ENCODE results near the gene TEX261.

TEX261 gene

DNA sequence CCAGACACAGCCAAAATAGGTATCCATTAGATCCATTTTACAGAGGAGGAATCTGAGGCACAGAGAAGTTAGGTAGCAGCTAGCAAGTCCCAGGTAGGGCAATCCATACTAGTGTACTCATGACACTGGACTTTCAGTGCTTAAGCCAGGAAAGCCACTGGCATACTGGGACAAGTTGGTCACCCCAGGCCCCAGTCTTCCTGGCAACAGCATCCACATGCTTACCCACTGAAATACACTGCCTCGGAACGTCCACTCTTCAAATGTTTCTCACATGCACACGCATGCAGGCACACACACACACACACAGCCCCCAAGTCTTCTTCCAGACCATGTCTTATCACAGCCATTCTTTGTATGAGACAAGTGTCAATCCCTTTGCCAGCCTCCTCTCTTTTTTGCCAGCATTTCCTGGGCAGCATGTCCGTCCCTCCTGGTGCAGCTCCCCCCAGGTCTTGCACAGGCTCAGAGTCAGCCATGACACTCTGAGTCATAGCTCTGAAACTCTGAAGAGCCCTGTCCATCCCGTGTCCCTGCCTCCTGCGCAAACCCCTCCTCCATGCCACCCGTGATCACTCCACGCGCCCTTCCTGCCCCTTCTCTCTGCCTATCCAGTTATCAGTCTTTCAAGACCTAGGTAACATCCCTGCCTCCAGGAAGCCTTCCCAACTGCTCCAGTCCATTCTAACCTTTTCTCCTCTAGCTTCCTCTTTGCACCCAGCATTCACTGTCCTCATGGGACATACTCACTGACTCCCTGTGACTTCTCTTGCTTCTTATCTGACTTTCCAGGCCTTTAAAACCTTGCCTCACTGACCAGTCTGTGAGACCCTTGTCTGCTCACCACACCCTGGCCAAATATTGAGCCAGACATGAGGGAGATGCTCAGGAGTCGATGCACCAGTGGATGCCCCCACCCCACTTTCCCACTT, 10.9 kb upstream of the TEX261 start:
- no peak for DNase-seq
- Histone ChIP-seq H3K27me3 (replicated peaks) (no peaks in the 10 kb centered on the region), H3K27ac (no peak overlapping the region), H3K36me3 (replicated peaks) (no peaks in the 10 kb centered on the region), H3K4me3 (ENCODE audit: low read depth, low read length) (no peak overlapping the region)
- in situ Hi-C loops (cut with HindIII; ENCODE audit: low pct_ligation_motif_present, low sequenced_read_pairs): no loop called here
- TF ChIP-seq, protein P1, sequence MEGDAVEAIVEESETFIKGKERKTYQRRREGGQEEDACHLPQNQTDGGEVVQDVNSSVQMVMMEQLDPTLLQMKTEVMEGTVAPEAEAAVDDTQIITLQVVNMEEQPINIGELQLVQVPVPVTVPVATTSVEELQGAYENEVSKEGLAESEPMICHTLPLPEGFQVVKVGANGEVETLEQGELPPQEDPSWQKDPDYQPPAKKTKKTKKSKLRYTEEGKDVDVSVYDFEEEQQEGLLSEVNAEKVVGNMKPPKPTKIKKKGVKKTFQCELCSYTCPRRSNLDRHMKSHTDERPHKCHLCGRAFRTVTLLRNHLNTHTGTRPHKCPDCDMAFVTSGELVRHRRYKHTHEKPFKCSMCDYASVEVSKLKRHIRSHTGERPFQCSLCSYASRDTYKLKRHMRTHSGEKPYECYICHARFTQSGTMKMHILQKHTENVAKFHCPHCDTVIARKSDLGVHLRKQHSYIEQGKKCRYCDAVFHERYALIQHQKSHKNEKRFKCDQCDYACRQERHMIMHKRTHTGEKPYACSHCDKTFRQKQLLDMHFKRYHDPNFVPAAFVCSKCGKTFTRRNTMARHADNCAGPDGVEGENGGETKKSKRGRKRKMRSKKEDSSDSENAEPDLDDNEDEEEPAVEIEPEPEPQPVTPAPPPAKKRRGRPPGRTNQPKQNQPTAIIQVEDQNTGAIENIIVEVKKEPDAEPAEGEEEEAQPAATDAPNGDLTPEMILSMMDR (IDR thresholded peaks at IDR 0.05; ENCODE audit: low read depth, low read length, missing control alignments): no peak

- Histone ChIP-seq H3K4me3 (ENCODE audit: low read depth, low read length) (no peak overlapping the region), H3K36me3 (replicated peaks) (no peaks in the 10 kb centered on the region), H3K27me3 (replicated peaks) (no peaks in the 10 kb centered on the region), H3K27ac (no peak overlapping the region)
- in situ Hi-C loops (cut with HindIII; ENCODE audit: low pct_ligation_motif_present, low sequenced_read_pairs): no loop called here
- TF ChIP-seq, protein P1 (IDR thresholded peaks at IDR 0.05; ENCODE audit: low read depth, low read length, missing control alignments): no peak
- DNase-seq: no peak
Observed at GRCh38 chr2:71004857-71005256, 10.2 kb upstream of the TEX261 start.

DNA sequence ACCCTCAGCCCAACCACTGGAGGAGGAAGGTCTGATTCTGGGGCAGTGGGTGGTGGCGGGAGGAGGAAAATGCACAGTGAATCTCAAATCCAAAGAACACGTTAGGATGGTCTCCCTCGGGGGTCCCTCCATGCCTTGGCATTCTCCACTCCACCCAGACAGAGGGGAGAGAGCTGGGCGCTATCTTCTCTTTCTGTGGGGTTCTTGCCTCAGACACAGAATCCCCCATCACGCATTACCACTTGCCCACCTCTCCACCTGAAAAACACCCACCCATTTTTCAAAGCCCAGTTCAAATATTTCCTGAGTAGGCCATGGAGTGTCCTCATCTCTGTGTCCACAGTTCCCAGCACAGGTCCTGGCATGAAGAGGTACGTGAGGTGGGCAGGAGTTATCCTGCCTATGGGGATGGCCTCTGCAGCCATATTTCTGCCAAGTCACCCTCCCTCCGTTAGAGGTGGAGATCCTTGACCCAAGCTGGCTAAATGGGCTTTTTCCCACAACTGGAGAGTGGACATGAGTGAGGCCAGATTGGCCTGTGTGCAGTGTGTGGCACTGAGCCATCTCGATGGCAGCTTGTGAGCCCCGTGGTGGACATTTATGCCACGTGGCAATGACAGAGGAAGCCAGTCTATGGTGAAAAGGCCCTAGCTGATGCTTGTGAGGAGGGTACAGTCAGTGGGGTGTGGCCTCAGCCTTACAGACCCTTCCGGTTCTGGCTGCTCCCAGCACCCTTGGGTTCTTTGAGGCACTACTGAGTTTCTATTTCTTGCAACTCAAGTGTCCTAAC, 9.5 kb upstream of the TEX261 start:
- in situ Hi-C loops (cut with HindIII; ENCODE audit: low pct_ligation_motif_present, low sequenced_read_pairs): no loop called here
- no peak for DNase-seq
- Histone ChIP-seq H3K27ac (no peak overlapping the region), H3K36me3 (replicated peaks) (no peaks in the 10 kb centered on the region), H3K27me3 (replicated peaks) (no peaks in the 10 kb centered on the region), H3K4me3 (ENCODE audit: low read depth, low read length) (no peak overlapping the region)
- TF ChIP-seq, protein P1 (IDR thresholded peaks at IDR 0.05; ENCODE audit: low read depth, low read length, missing control alignments): no peak

- H3K27me3 ChIP-seq (replicated peaks): no peaks in the 10 kb centered on the region
- in situ Hi-C loops (cut with HindIII; ENCODE audit: low pct_ligation_motif_present, low sequenced_read_pairs): no loop called here
- H3K27ac ChIP-seq: no peak overlapping the region
- TF ChIP-seq, protein P1 (IDR thresholded peaks at IDR 0.05; ENCODE audit: low read depth, low read length, missing control alignments): no peak
- H3K36me3 ChIP-seq (replicated peaks): no peaks in the 10 kb centered on the region
- H3K4me3 ChIP-seq (ENCODE audit: low read depth, low read length): no peak overlapping the region
- DNase-seq: no peak
Observed at GRCh38 chr2:71003396-71003795, 8.7 kb upstream of the TEX261 start.

DNA sequence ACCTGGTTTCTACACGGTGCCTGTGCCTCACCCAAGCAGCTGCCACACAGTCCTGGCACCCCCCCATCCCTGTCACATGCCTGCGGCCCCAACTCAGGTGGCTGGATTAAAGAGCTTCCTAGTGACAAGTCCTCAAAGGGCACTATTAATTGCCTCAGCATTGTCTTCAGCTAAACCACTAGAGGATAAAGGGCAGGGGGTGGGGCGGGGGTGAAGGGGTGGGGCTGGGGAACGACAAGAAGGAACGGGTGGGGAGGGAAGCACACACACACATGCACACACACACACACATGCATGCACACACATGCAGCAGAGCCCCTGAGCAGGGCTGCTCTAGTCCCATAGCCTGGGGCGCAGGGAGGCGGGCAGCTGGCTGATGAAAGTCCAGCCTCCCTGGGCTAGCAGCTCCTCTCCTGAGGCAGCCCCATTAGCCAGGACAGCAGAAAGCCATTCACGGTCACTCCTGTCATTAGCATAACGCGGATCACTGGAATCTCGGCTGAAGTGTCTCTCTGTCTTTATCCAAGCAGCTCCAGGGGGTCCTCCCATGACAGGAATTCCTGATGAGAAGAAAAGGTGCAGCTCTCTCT, 7.4 kb upstream of the TEX261 start:
- H3K27ac ChIP-seq: no peak overlapping the region
- no peak overlapping the region for H3K4me3 ChIP-seq (ENCODE audit: low read depth, low read length)
- TF ChIP-seq, protein P1 (IDR thresholded peaks at IDR 0.05; ENCODE audit: low read depth, low read length, missing control alignments): no peak
- in situ Hi-C loops (cut with HindIII; ENCODE audit: low pct_ligation_motif_present, low sequenced_read_pairs): no loop called here
- no peaks in the 10 kb centered on the region for H3K36me3 ChIP-seq (replicated peaks)
- H3K27me3 ChIP-seq (replicated peaks): no peaks in the 10 kb centered on the region
- no peak for DNase-seq

All from brain microvascular endothelial cell (primary cell).